Heart left ventricle (tissue), 16 donors: ENCODE results near the gene UBXN1. TPM values are rescaled to one million over a fixed set of nuclear protein-coding genes. Genes with fewer than 3 reads are reported as not detected.

Source experiments
- ATAC-seq, 4 donors: fragments of 200-7000 bp; cut with Tn5 transposase; one replicate each; pipeline ENCODE4 v1.9.1; 2020 to 2022; ENCODE audit warnings: moderate library complexity in 4 of 4, mild to moderate bottlenecking in 3 of 4, moderate number of reproducible peaks in 1 of 4
- DNase-seq, 5 donors: peaks; one replicate each; pipeline ENCODE4 v3.0.0-alpha.2; 2020
- H3K27ac ChIP-seq, 12 donors: fragments of 200-600 bp; sonication (generic) in 4 of 12; one replicate each; pipeline versions ENCODE4 v1.5.0 to v1.8.0; 2016 to 2022; ENCODE audit warnings: mild to moderate bottlenecking in 2 of 12
- H3K27me3 ChIP-seq, 9 donors: fragments of 200-600 bp; sonication (generic) in 2 of 9; one replicate each; pipeline versions ENCODE4 v1.5.1 to v1.8.0; 2016 to 2022; ENCODE audit warnings: mild to moderate bottlenecking in 3 of 9
- H3K36me3 ChIP-seq, 9 donors: fragments of 200-600 bp; sonication (generic) in 2 of 9; one replicate each; pipeline versions ENCODE4 v1.5.0 to v1.8.0; 2018 to 2022; ENCODE audit warnings: mild to moderate bottlenecking in 2 of 9
- H3K4me1 ChIP-seq, 12 donors: fragments of 200-600 bp; sonication (generic) in 4 of 12; one replicate each; pipeline versions ENCODE4 v1.5.0 to v1.8.0; 2016 to 2022; ENCODE audit warnings: mild to moderate bottlenecking in 3 of 12
- H3K4me3 ChIP-seq, 12 donors: fragments of 200-600 bp; sonication (generic) in 4 of 12; one replicate each; pipeline versions ENCODE4 v1.5.0 to v1.8.0; 2017 to 2022; ENCODE audit warnings: mild to moderate bottlenecking in 9 of 12, moderate library complexity in 4 of 12
- H3K9me3 ChIP-seq, 12 donors: fragments of 200-600 bp; sonication (generic) in 4 of 12; one replicate each; pipeline versions ENCODE4 v1.5.0 to v1.8.0; 2016 to 2022; ENCODE audit warnings: mild to moderate bottlenecking in 1 of 12
- CTCF ChIP-seq, 12 donors: fragments of 200-600 bp; sonication (generic) in 4 of 12; IDR thresholded peaks; one replicate each; pipeline versions ENCODE4 v1.5.0 to v1.8.0; 2018 to 2022; ENCODE audit warnings: antibody characterized with exemption in 12 of 12, mild to moderate bottlenecking in 5 of 12
- POLR2A ChIP-seq, 2 donors: fragments of 450-650 bp; IDR thresholded peaks; one replicate each; pipeline ENCODE4 v1.6.1; 2017; ENCODE audit warnings: antibody characterized with exemption in 2 of 2, mild to moderate bottlenecking in 2 of 2, moderate library complexity in 2 of 2
- WGBS, 4 donors: extraction: QIAGEN DNeasy Blood & Tissue Kit in 2 of 4; methylation state at CpG; one replicate each; pipeline versions ENCODE4 v1.1.5 to v1.1.7; 2013 to 2018; 5-methylcytosine and 5-hydroxymethylcytosine counted together
- intact Hi-C, 10 donors: fragments of 100-400 bp; cut with DNase I; formaldehyde crosslinking; loops; one replicate each; pipeline versions ENCODE4 v1.11.1 to v1.14.2; 2022
- polyA plus RNA-seq, 2 donors: library from polyadenylated mRNA; stranded (reverse); fragments of 200-250 nt; gene quantifications; one replicate each; pipeline ENCODE4 v1.2.3, GENCODE V29; 2013
- total RNA-seq, 9 donors: library from RNA; depleted of rRNA in 2 of 9; stranded (reverse); fragments of >200 nt in 2 of 9; fragmentation: NEBNext Ultra II Directional in 3 of 9; extraction: Animal tissue kit (Norgen Biotek cat#: 25700) in 3 of 9; gene quantifications; one replicate each; pipeline versions ENCODE4 v1.1.0 to v1.2.4, GENCODE V29; 2016 to 2023
- donor health status: ischemic (EF 13 %, LVEDD 7.1; RV severe dilation, severe dysfunction).
- donor health status: healthy with polysubstance abuse.
- donor health status: DM: no; HTN: yes; CAD: no.
- donor health status: DM: no; HTN: no; CAD: no.
- donor health status: ischemic (EF 25% LVEDD 6.9; RV normal size, moderate dysfunction).
- donor health status: ischemic (EF 25% LVEDD 5.7; RV mildly dilated, moderate dysfunction).
- donor health status: healthy.
- donor health status: DM: yes; HTN: yes; CAD: no.
- donor health status: ischemic (EF 35%, LVEDD 5.7; RV mildly dilated, moderate dysfunction).
- donor health status: nonischemic (EF 11% LVEDD 7.7; RV severe dilation, severe dysfunction).
- donor health status: DM: yes; HTN: yes; CAD: no.
- donor health status: PGD.
- donor health status: ischemic (EF 29% LVEDD 5.4; RV normal size, mild dysfunction).
- donor health status: nonischemic (EF 23%, LVEDD 6.1; RV moderate dilation, normal function).

The UBXN1 gene
- total and polyA plus RNA-seq, 11 donors: 69.2 to 188 (median 83.2) TPM

- ATAC-seq: no peak
- TF ChIP-seq CTCF (IDR thresholded peaks at IDR 0.05) (no peak), POLR2A (IDR thresholded peaks at IDR 0.05) (no peak)
- peak overlapping the region; percentile 77 to 99 (median 96) for H3K27ac ChIP-seq
- no peaks in the 10 kb centered on the region for H3K9me3 ChIP-seq
- H3K4me1 ChIP-seq: peaks cover 3 to 51% (median 38%) of the 10 kb centered on the region in 12 donors
- H3K27me3 ChIP-seq: no peaks in the 10 kb centered on the region
- WGBS, 4 donors: 1 to 2% (median 2%) methylated on average over 7 of the region's 7 CpGs
- peaks cover 3 to 43% (median 37%) of the 10 kb centered on the region in 9 donors for H3K36me3 ChIP-seq
- no peak for DNase-seq
- peak overlapping the region; percentile 64 to 98 (median 85) for H3K4me3 ChIP-seq
- intact Hi-C loops: loop anchor here in 6 of 10 donors (1.0 to 10.0 kb wide), 7 partner anchors 15 to 129 kb away; partner anchors contain the start of gene TAF6L (in 1 of the 6)
Measured at GRCh38 chr11:62725646-62726045, 46.8 kb upstream of the UBXN1 start.

- DNase-seq: no peak
- H3K4me3 ChIP-seq: peak overlapping the region in 8 of 12 donors; percentile 64 to 98 (median 85)
- peak overlapping the region in 1 of 12 donors; percentile 18 for H3K27ac ChIP-seq
- WGBS, 4 donors: 32 to 40% (median 37%) methylated on average over 8 of the region's 8 CpGs
- peaks cover 7 to 58% (median 52%) of the 10 kb centered on the region in 9 donors for H3K36me3 ChIP-seq
- intact Hi-C loops: loop anchor here in 2 of 10 donors (10.0 kb wide), 2 partner anchors 121 to 131 kb away; no protein-coding TSS in a partner anchor
- no peaks in the 10 kb centered on the region for H3K9me3 ChIP-seq
- H3K27me3 ChIP-seq: no peaks in the 10 kb centered on the region
- H3K4me1 ChIP-seq: peaks cover 0 to 36% (median 23%) of the 10 kb centered on the region in 12 donors
- no peak for ATAC-seq
- no peak for TF ChIP-seq CTCF (IDR thresholded peaks at IDR 0.05)
- no peak for TF ChIP-seq POLR2A (IDR thresholded peaks at IDR 0.05)
Measured at GRCh38 chr11:62724171-62724570, 45.3 kb upstream of the UBXN1 start.

- peaks cover 0 to 37% (median 22%) of the 10 kb centered on the region in 12 donors for H3K4me1 ChIP-seq
- no peak for ATAC-seq
Measured at GRCh38 chr11:62721994-62722393, 43.1 kb upstream of the UBXN1 start.

More at GRCh38 chr11:62721994-62722393, 43.1 kb upstream of the UBXN1 start:
- 47 to 60% (median 56%) methylated on average over 6 to 7 of the region's 7 CpGs for WGBS, 4 donors
- peaks cover 7 to 80% (median 74%) of the 10 kb centered on the region in 9 donors for H3K36me3 ChIP-seq
- intact Hi-C loops: loop anchor here in 2 of 10 donors (10.0 kb wide), 2 partner anchors 123 to 133 kb away; no protein-coding TSS in a partner anchor
- H3K27ac ChIP-seq: no peak overlapping the region
- DNase-seq: no peak
- no peak overlapping the region for H3K4me3 ChIP-seq
- H3K27me3 ChIP-seq: no peaks in the 10 kb centered on the region
- no peak for TF ChIP-seq POLR2A (IDR thresholded peaks at IDR 0.05)
- no peak for TF ChIP-seq CTCF (IDR thresholded peaks at IDR 0.05)
- no peaks in the 10 kb centered on the region for H3K9me3 ChIP-seq
